H54 (cell line): ENCODE measurements around the gene PTP4A2.
"Not testable (repeated sequence)": the region's sequence is repeated elsewhere in the genome, so short reads cannot be mapped to it uniquely, and the experiment has no call there.

ENCODE experiments used
- DNase-seq: peaks from one replicate; pipeline ENCODE4 v3.0.0; 2011; ENCODE audit warnings: low spot score, mixed read lengths; ENCODE audit not compliant: insufficient read length
- FAIRE-seq: peaks from 3 replicates; lab custom pipeline; 2011; peaks lifted over from hg19 to GRCh38; lab: Jason Lieb, UNC
- POLR2A ChIP-seq: IDR thresholded peaks from 2 replicates; pipeline ENCODE4 v1.6.1; 2011; ENCODE audit warnings: low read depth, mild to moderate bottlenecking, low read length

The PTP4A2 gene

DNA sequence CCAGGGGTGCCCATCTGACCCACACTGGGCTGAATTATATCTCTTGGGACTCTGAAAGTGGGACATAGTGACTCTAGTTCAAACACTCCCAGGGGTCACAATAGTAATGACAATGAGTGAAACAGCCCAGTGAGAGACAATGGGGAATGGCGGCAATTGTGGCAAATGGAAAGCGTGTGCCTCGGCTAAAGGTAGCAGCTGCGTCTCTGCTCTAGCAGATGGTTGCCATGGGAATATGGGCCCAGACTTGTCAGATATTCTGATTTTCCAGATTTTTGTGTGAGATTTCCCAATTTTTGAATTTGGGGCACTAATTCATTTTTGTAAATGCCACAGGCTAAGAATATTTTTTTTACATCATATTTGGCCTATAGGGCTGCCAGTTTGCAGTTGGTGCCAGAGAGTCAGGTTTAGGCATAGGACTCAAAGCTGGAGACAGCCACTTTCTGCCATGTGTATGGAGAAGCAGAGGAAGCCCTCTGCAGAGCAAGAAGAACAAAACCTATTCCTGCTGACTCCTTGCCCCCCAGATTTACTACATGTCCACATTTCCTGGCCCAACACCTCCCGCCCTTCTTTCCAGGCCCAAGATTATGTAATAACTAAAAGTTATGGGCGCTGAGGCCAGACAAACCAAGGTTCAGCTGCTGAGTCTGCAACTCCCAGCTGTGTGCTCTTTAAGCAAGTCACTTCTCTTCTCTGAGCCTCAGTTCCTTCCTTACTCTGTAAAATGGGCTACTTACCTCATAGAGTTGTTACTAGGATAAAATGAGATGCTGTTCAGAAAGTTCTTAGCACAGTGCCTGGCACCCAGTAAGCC, 21.6 kb upstream of the PTP4A2 start:
- no peak for FAIRE-seq
- TF ChIP-seq POLR2A: no peak
- DNase-seq: no peak

DNA sequence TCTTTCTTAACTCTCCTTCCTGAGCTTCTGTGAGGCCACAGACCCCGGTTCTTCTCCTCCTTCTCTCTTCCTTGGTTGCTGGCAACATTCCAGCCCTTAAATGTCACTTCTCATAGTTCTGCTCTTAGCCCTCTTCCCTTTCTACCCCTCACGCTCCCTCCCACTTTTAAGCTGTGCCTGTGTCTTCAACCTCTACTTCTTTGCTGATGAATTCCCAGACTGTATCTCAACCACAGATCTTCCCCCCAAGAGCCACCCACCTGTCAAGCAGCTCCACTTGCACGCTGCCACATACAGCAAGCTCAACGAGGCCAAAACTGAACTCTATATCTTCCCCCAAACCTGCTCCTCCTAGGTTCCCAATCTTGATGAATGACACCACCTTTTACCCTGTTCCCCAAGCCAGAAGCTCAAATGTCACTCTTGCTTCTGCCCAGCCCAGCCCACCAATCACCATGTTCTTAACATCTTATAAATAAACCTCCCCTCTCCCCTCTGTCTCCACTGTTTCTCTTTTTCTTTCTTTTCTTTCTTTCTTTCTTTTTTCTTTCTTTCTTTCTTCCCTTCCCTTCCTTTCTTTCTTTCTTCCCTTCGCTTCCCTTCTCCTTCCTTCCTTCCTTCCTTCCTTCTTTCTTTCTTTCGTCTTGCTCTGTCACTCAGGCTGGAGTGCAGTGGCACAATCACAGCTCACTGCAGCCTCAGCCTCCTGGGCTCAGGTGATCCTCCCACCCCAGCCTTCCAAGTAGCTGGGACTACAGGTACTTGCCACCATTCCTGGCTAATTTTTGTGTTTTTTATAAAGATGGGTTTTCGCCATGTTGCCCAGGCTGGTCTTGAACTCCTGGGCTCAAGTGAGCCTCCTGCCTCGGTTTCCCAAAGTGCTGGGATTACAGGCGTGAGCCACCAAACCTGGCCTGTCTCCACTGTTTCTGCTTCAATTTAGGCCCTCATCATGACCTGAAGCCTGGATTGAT, 19.8 kb upstream of the PTP4A2 start:
- no peak for FAIRE-seq
- DNase-seq: no peak
- TF ChIP-seq POLR2A: no peak

DNA sequence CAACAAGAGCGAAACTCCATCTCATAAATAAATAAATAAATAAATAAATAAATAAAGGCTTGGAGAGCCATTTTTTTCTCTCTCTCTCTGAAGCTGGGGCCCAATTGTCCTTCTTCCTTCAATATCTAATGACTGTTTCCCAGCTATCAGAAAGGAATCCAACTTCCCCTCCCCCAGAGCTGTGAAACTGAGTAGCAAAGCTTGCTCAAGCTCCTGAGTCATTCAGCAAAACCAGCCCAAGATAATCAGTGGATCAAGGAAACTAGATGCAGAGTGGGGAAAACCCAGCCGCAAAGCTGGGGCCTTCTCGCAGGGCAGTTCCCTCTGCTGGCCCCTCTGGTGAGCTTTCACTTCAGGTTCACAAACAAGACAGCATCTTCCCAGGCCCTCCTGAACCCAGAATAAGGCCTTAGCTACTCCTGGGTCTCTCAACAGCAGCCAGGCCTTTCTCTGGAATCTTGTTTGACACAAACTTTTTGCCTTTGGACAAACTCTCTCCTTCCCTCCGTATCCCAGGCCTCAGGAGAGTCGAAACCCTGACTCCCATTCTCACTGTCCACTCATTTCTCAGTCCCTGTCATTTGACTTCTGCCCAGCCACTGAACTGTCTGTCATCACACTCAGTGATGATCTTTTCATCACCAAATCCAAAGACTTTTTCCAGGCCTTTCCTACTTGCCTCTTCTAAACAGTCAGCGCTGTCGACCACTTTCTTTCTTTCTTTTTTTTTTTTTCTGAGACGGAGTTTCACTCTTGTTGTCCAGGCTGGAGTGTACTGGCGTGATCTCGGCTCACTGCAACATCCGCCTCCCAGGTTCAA, 18.0 kb upstream of the PTP4A2 start:
- FAIRE-seq (peak; percentile 77), DNase-seq (peak; percentile 67)
- 0 out of 2 replicates have a peak, but pooled peaks have one; percentile 9 for TF ChIP-seq POLR2A

DNA sequence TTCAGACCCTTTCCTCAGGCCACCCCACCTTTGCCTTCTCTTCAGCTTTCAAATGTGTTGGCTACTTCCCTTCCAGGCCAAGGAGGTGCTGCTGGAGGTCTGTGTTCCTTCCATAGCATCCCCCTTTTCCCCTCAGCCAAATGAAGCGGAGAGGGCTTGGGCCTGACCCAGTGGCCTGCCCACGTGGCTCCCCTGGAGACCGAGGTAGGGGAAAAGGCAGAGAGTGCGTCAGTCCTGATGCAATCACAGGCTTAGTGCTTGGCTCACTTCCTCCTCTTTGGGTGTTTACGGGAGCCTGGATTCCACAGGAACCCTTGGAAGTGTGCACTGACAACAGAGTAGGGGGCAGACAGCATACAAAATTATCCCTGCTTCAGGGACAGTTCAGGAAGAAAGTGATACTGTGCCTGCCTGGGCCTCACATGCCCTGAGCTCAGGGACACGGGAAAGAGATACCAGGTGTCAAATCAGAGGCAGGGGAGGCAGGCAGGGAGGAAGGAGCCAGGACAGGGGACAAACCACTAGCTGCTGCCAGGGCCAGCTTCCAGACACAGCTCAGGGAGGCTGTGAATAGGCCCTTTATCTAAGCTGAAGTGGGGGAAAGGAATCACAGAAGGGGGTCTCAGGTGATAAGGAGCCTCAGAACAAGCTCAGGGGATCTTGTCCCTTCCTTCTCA, 16.6 kb upstream of the PTP4A2 start:
- TF ChIP-seq POLR2A: peak; percentile 29; the same call in 1 of the 2 replicates
- DNase-seq: peak; percentile 68
- peak; percentile 78 for FAIRE-seq

DNA sequence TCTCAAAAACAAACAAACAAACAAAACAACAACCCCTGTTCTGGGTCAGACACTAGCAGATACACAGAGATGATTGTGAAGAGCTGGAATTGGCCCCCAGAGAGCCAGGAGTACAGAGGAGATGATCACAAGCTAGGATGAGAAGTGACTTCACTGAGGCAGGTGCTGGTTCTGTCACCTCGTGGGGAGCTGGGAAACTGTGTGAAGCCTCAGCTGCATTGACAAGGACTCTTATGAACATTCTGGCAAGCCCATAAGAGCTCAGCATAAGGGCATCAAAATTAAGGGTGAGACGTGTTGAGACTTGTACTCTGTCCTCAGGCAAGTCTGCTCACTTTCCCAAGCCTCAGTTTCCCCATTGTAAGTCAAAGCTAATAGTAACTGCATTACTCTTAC, 14.7 kb upstream of the PTP4A2 start:
- FAIRE-seq: no peak
- no peak for DNase-seq
- no peak for TF ChIP-seq POLR2A

DNA sequence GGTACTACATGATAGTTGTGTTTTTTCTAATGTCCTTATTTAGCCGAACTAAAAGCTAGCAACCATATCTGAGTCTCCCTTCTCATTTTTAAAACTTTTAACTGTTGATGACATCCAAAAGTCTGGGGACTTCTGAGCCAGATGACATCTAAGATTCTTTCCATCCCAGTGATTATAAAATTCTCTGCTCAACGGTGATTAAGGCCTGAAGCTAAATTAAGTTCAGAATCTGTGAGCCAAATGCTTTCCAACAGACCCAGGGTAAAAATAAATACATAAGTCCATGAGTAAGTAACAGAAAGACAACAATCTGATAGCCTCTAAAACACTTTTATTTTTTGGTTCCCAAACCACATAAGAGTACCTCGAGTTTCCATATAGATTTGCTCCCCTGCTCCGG, 13.1 kb upstream of the PTP4A2 start:
- no peak for DNase-seq
- no peak for FAIRE-seq
- no peak for TF ChIP-seq POLR2A

DNA sequence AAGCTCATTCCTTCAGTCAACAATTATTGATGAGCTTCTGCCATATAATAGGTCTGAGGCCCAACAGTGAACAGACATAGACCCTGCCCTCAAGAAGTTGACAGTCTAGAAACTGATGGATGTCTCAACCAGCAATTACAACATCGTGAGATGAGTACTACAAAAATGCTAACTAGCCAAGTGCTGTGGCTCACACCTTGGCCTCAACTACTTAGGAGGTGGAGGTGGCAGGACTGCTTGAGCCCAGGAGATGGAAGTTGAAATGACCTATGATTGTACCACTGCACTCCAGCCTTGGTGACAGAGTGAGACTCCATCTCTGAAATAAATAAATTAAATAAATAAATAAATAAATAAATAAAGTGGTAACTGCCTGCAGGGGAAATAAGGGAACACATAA, 11.7 kb upstream of the PTP4A2 start:
- DNase-seq (no peak), FAIRE-seq (no peak)
- TF ChIP-seq POLR2A: no peak

DNA sequence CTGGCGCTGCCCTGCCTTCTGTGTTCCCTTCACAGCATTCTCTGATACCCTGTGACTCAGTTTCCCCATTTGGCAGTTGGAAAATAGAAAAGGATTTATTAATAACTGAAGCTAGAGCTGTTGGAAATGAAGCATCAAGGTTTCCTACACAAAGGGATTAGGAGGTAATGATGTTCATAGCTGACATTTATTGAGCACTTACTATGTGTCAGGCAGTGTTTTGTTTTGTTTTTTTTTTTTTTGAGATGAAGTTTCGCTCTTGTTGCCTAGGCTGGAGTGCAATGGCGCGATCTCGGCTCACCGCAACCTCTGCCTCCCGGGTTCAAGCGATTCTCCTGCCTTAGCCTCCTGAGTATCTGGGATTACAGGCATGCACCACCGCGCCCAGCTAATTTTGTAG, 7.5 kb upstream of the PTP4A2 start:
- DNase-seq, FAIRE-seq: not testable (repeated sequence)

DNA sequence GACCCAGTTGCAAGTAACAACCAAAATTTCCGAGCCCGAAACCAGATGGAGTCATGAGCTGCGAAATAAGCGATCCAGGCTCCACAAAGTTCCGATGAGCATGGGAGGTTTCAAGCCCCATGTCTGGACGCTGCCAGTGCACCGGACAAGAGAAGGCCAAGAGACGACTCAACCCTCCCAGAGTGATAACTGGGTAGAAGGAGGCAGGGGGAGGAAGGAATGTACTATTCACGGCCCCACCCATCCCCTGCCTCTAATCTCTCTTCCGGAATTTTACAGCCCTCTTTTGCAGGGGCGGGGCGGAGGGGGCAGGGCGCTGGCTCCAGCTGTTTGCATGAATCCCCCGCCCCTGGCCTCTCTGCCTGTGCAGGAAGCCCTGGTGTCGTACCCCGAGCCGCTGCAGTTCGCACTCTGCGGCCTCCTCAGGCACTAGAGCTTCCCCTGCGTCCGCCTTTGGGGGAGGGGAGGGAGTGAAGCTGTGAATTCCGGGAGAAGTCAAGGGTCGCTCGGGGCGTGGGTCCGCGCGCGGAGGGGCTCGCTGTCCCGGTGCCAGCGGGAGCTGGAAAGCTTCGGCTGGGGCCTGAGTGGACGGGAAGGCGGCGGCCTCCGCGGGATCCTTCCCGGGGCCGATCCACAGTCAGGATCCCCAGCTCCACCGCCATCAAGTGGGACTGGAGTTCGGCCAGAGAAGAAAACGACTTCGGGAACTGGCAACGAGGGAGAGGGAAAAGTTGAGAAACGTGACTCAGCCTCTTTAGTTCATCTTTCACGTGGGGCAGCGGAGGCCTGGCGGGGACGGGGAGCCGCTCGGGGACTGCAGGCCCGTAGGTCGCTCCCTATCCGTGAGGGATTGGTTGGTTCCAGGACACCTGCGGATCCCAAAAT, 6.3 kb upstream of the PTP4A2 start:
- FAIRE-seq (no peak), DNase-seq (peak; percentile 61)
- no peak for TF ChIP-seq POLR2A

DNA sequence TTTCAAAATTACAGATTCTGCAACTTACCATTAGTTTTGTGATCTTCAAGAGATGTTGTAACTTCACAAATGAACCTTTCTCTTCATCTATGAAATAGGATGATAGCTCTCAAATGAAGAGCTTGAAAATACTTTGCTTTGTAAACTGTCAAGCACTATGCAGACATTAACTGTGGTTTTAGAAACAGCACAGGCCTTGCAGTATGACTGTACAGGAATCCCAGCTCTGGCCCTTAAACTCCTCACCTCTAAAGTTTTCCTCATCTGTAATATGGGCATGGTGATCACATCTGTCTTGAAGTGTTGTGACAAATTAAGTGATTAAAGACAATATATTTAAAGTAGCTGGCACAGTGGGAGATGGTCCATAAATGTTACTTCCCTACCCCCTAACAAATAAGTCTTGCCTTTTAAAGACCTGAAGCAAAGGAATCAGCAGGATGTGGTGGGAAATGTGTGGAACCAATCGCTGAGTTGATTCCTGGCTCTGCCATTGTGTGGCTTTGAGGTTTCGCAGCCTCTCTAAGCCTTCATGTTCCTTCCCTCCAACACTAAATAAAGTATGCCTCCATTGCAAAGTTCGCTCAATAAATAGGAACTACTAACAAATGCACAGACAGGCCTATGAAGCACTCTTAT, 5.5 kb upstream of the PTP4A2 start:
- no peak for TF ChIP-seq POLR2A
- no peak for FAIRE-seq
- DNase-seq: no peak

DNA sequence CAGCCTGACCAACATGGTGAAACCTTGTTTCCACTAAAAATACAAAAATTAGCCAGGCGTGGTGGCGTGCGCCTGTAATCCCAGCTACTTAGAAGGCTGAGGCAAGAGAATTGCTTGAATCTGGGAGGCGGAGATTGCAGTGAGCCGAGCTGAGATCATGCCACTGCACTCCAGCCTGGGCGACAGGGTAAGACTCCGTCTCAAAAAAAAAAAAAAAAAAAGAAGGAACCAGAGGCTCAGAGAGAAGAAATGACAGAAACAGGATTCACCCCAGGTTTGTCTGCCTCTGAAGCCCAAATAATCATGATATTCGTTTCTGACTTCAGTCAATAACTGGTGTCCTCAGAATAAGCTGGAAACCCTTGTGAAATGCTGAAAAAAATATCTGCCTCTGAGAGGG, 3.9 kb upstream of the PTP4A2 start:
- DNase-seq, FAIRE-seq: not testable (repeated sequence)
